Neutrophil (primary cell): Measurements from ENCODE around the gene PAAF1.

Experiments used
- H3K27ac ChIP-seq: fragments of 200-600 bp; sonication (generic); 2 replicates; pipeline ENCODE4 v1.5.1; 2016; ENCODE audit warnings: mild to moderate bottlenecking, moderate library complexity
- H3K27me3 ChIP-seq: fragments of 200-600 bp; sonication (generic); 2 replicates; pipeline ENCODE4 v1.6.0; 2016; ENCODE audit warnings: mild to moderate bottlenecking
- H3K36me3 ChIP-seq: fragments of 200-600 bp; sonication (generic); 2 replicates; pipeline ENCODE4 v1.5.1; 2017
- H3K4me1 ChIP-seq, 2 experiments: fragments of 200-600 bp in 1 of 2; sonication (generic) in 1 of 2; 1 replicate in 1 of 2; 2 replicates in 1 of 2; pipeline versions ENCODE4 v1.5.1 to v1.6.1; 2013 to 2016; ENCODE audit warnings: low read depth in 1 of 2, low read length in 1 of 2, mild to moderate bottlenecking in 1 of 2, moderate library complexity in 1 of 2; ENCODE audit not compliant: control insufficient read depth in 1 of 2, insufficient read depth in 1 of 2
- H3K4me3 ChIP-seq, 2 experiments: fragments of 200-600 bp in 1 of 2; sonication (generic) in 1 of 2; 1 replicate in 1 of 2; 2 replicates in 1 of 2; pipeline ENCODE4 v1.5.1; 2013 to 2016; ENCODE audit warnings: low read depth in 1 of 2, low read length in 1 of 2, mild to moderate bottlenecking in 1 of 2, moderate library complexity in 1 of 2
- H3K9me3 ChIP-seq: fragments of 200-600 bp; sonication (generic); 2 replicates; pipeline ENCODE4 v1.5.1; 2016
- CTCF ChIP-seq: fragments of 200-600 bp; sonication (generic); IDR thresholded peaks from 2 replicates; pipeline ENCODE4 v1.5.1; 2016; ENCODE audit warnings: antibody characterized with exemption

PAAF1 gene

GRCh38 chr11:73949912-73950311, 73.1 kb downstream of the PAAF1 start:
- no peaks in the 10 kb centered on the region for H3K36me3 ChIP-seq
- H3K9me3 ChIP-seq: no peaks in the 10 kb centered on the region
- no peaks in the 10 kb centered on the region for H3K4me1 ChIP-seq
- H3K27me3 ChIP-seq: no peaks in the 10 kb centered on the region
- no peak for TF ChIP-seq CTCF
- H3K27ac ChIP-seq: no peak overlapping the region
- H3K4me3 ChIP-seq: no peak overlapping the region

GRCh38 chr11:73950869-73951710, 74.3 kb downstream of the PAAF1 start, which contains the start of gene DNAJB13:
Gene DNAJB13 (plus strand): TSS chr11:73951026. CDS start chr11:73951070, 44 bp downstream.
- Histone ChIP-seq H3K4me3 (no peak within 1 kb of the TSS), H3K27ac (no peak within 1 kb of the TSS), H3K36me3 (no peaks in the 10 kb centered on the region), H3K4me1 (no peaks in the 10 kb centered on the region), H3K9me3 (no peaks in the 10 kb centered on the region), H3K27me3 (peaks cover 7% of the 10 kb centered on the region)
- no peak for TF ChIP-seq CTCF

GRCh38 chr11:73951797-73952196, 75.0 kb downstream of the PAAF1 start:
- no peak for TF ChIP-seq CTCF
- H3K4me3 ChIP-seq: no peak overlapping the region
- no peak overlapping the region for H3K27ac ChIP-seq
- no peaks in the 10 kb centered on the region for H3K4me1 ChIP-seq
- H3K9me3 ChIP-seq: no peaks in the 10 kb centered on the region
- H3K27me3 ChIP-seq: peaks cover 15% of the 10 kb centered on the region
- no peaks in the 10 kb centered on the region for H3K36me3 ChIP-seq

- no peaks in the 10 kb centered on the region for H3K9me3 ChIP-seq
- peaks cover 32% of the 10 kb centered on the region for H3K27me3 ChIP-seq
- H3K4me1 ChIP-seq: no peaks in the 10 kb centered on the region
- TF ChIP-seq CTCF: no peak
- no peak overlapping the region for H3K27ac ChIP-seq
- H3K4me3 ChIP-seq: no peak overlapping the region
- H3K36me3 ChIP-seq: no peaks in the 10 kb centered on the region
These were observed 80.3 kb downstream of the PAAF1 start for GRCh38 chr11:73956876-73957653.

GRCh38 chr11:73957654-73958361, 81.0 kb downstream of the PAAF1 start:
- Histone ChIP-seq H3K4me1 (no peaks in the 10 kb centered on the region), H3K27me3 (peaks cover 32% of the 10 kb centered on the region), H3K36me3 (no peaks in the 10 kb centered on the region), H3K27ac (no peak overlapping the region), H3K4me3 (no peak overlapping the region), H3K9me3 (no peaks in the 10 kb centered on the region)
- no peak for TF ChIP-seq CTCF
